GM18858 (cell line): Measurements from ENCODE around the gene GTPBP3.

Experiments used
- ATAC-seq: cut with Tn5 transposase; IDR thresholded peaks from one replicate; pipeline ENCODE4 v1.9.1; 2021; ENCODE audit not compliant: unreplicated experiment

GTPBP3 gene

DNA sequence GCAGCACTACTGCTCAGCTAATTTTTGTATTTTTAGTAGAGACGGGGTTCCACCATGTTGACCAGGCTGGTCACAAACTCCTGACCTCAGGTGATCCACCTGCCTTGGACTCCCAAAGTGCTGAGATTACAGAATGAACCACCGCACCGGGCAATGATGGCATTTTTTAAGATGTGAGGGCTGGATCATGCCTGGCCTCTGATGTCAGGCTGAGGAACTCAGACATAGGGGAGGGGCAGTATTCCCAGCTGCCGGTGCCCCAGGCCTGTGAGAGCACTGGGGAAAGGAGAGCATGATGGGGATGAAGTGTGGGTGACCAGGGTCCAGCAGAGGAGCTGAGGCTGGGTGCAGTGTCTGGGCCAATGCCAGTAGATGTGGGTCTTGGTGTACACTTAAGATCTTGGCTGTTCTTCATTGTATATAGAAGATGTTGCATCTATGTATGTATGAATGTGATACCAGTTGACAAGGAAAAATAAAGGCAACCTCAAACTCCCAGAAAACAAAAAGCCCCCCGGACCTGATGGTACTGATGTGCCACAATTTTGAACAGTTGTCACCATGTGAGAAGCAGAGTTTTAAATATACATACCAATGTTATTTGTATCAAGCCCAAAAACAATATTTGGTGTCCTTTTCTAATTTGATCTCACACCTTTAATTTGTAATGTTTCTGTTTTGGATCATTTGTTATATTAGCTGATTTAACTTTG lies 43.2 kb downstream of the GTPBP3 start:
- no peak for ATAC-seq

GRCh38 chr19:17385878-17386611 lies 48.7 kb downstream of the GTPBP3 start:
- ATAC-seq = no peak

DNA sequence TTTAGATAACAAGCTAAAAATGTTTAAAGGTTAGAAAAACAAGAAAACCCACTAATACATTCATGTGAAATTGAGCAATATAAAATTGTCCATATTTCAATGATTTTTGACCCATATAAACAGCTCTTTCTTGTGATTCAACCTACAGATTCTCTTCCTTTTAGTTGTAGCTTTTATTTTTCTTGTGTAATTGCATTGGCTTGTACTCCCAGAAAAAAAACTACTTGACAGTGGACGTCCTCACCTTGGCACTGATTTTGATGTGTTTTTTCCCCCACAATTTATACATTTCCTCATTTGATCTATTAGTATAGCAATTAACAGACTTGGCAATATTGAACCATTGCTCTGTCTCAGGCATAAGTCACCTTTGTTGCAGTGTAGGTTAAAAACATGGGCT lies 51.9 kb downstream of the GTPBP3 start:
- ATAC-seq = no peak

DNA sequence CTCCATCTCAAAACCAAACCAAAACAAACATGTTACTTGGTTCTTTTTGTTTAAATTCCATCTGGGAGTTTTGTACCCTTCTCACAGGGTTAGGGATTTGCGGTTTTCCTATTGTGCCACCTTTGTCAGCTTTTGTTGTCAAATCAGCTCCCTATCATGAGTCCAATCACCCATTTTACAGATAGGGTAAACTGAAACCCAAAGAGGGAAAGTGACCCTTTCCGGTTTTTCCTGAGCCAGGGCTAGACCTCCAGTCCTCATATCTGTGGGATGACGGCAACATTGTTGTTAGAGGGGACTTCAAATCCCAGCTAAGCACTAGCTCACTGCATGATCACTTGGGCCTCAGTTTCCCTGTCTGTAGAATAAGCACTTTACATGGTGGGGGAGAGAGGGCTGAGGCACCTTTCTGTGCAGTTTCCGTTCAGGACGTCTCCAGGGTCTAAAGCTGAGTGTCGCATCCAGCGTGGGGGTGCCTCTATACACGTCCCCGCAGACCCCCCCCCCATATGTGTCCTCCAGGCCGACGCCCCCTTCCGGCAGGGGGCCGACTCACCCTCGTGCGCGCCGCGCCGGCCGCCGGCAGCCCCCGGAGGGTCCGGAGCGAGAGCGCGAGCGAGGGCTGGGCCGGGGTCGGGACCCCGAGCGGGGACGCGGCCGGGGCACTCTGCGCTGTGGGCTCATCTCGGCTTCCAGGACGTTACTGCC lies 52.8 kb downstream of the GTPBP3 start:
- no peak for ATAC-seq

DNA sequence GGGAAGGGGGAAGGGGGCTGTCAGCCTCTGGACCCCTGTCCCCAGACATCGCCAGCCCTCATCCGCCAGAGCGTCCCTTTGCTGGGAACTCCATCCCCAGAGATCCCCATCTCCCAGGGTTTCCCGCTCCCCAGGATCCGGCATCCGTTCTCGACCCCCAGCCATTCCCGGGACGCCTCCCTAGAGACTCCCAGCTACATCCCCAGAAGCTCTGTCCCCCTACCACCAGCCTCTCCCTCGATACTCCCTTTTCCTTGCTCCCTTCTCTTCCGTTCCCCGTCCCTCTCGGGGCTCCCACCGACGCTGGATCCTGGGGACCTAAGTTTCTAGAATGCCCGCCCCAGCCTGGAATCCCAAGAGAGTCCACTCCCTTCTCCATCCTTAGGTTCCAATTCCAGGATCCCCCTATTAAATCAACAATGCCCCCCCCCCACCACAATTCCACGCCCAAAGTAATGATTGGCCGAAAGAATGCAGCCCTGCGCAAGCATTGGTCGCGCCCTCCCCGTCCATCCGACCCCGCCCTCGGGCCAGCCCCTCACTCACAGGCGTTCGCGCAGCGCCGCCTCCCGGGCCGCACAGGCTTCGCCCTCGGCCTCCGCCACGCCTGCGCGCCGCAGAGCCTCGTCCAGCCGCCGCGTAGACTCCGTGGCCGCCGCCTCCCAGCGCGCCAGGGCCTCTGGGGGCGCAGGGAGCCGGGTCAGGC lies 53.5 kb downstream of the GTPBP3 start:
- ATAC-seq = no peak

DNA sequence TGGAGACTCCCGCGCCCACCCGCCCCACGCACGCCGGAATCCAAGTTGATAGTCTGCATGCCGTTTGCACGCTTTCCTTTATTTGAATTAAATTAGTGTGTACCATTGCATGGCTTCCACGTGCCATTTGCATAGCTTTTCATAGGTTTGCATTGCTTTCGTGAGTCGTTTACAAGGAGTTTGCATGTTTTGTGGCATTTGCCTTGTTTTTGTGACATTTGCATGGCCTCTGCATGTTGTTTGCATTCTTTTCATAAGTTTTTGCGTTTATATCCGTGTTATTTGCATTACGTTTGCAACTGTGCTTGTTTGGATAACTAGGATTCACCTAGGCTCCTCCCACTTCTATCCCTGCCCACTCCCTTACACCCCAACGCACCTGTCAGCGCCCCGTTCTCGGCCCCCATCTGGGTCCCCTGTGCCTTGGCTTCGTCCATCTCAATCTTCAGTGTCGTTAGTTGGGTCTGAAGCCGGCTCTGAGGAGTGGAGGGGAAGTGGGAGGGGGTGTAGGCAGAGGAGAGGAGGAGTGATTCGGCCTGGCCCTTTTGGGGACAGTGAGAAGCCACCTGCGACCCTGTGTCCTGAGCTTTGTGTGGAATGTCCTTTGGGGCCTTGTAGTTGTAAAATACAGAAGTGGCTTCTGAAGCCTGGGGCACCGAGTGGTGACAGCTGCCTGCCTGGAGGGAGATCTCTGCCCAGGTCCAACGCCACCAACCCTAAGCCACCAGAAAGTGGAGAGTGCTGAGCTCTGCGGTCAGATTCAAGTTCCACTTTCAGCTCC lies 54.2 kb downstream of the GTPBP3 start:
- no peak for ATAC-seq
